ENCODE data around the gene TTC17.
"Not testable (repeated sequence)": the region's sequence is repeated elsewhere in the genome, so short reads cannot be mapped to it uniquely, and the experiment has no call there.

The TTC17 gene

GRCh38 chr11:43477491-43477890, 118.8 kb downstream of the TTC17 start:
- DNase-seq: not testable (repeated sequence)

- DNase-seq: no peak
These were observed 127.4 kb downstream of the TTC17 start for GRCh38 chr11:43486141-43486540.

- DNase-seq: no peak
These were observed 131.2 kb downstream of the TTC17 start for GRCh38 chr11:43489869-43490465.

GRCh38 chr11:43492701-43493100, 134.0 kb downstream of the TTC17 start:
- DNase-seq: no peak

GRCh38 chr11:43493431-43493830, 134.7 kb downstream of the TTC17 start:
- DNase-seq: no peak

GRCh38 chr11:43497144-43497543, 138.4 kb downstream of the TTC17 start:
- DNase-seq: no peak

- no peak for DNase-seq
These were observed 139.8 kb downstream of the TTC17 start for GRCh38 chr11:43498561-43498960.

- DNase-seq: no peak
These were observed 144.7 kb downstream of the TTC17 start for GRCh38 chr11:43503417-43503816.

- DNase-seq: no peak
These were observed 145.7 kb downstream of the TTC17 start for GRCh38 chr11:43504316-43504950.

GRCh38 chr11:43505171-43505570, 146.5 kb downstream of the TTC17 start:
- no peak for DNase-seq

GRCh38 chr11:43507171-43507570, 148.5 kb downstream of the TTC17 start:
- DNase-seq: no peak

- no peak for DNase-seq
These were observed 149.8 kb downstream of the TTC17 start for GRCh38 chr11:43508511-43508918.

GRCh38 chr11:43511959-43512358, 153.2 kb downstream of the TTC17 start:
- no peak for DNase-seq

- DNase-seq: no peak
These were observed 156.4 kb downstream of the TTC17 start for GRCh38 chr11:43515090-43515489.

GRCh38 chr11:43516316-43516850, 157.7 kb downstream of the TTC17 start:
- no peak for DNase-seq

- no peak for DNase-seq
These were observed 158.8 kb downstream of the TTC17 start for GRCh38 chr11:43517518-43517917.

- no peak for DNase-seq
These were observed 159.9 kb downstream of the TTC17 start for GRCh38 chr11:43518408-43519160.

- DNase-seq: no peak
These were observed 162.8 kb downstream of the TTC17 start for GRCh38 chr11:43521471-43521870.

- no peak for DNase-seq
These were observed 164.9 kb downstream of the TTC17 start for GRCh38 chr11:43523632-43524031.

GRCh38 chr11:43532041-43532440, 173.3 kb downstream of the TTC17 start:
- no peak for DNase-seq

GRCh38 chr11:43537833-43538615, 179.3 kb downstream of the TTC17 start:
- no peak for DNase-seq

GRCh38 chr11:43541993-43542392, 183.3 kb downstream of the TTC17 start:
- DNase-seq: no peak

All from activated CD8-positive, alpha-beta memory T cell treated with anti-CD3 and anti-CD28 coated beads, Interleukin-2, amount 50 U/mL, for 48 hours (primary cell).